ENCODE measurements around the gene BLM. TPM values are rescaled to one million over a fixed set of nuclear protein-coding genes. Genes with fewer than 3 reads are reported as not detected.
"Not testable (repeated sequence)": the region's sequence is repeated elsewhere in the genome, so short reads cannot be mapped to it uniquely, and the experiment has no call there.

Gene BLM
- polyA plus RNA-seq, 1 donor (not counting 4 experiments of a cell fraction or from before 2014, with no cell fraction given), result 4.4 TPM

DNA sequence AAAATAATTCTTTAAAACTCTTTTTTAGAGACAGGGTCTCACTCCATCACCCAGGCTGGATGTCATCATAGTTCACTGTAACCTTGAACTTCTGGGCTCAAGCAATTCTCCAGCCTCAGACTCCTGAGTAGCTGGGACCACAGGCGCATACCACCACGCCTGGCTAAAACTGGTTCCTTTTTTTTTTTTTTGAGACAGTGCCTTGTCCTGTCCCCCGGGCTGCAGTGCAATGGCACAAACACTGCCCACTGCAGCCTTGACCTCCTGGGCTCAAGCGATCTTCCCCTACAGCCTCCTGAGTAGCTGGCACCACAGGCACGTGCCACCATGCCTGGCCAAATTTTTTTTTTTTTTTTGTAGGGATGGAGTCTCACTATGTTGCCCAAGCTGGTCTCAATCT lies 127.5 kb downstream of the BLM start:
- no peaks in the 10 kb centered on the region for H3K79me2 ChIP-seq (ENCODE audit: control insufficient read depth, insufficient read depth, low read length)
- H4K20me1 ChIP-seq (ENCODE audit: control insufficient read depth, extremely low read depth, insufficient read depth, low read length), result no peaks in the 10 kb centered on the region
- H3K9me3 ChIP-seq (ENCODE audit: control insufficient read depth, low read depth, low read length), result no peaks in the 10 kb centered on the region
- no peak overlapping the region for H3K4me3 ChIP-seq (ENCODE audit: control insufficient read depth in 2 of 3, extremely low read depth in 1 of 3, insufficient read depth in 2 of 3, low read depth in 1 of 3, low read length in 3 of 3)
- H3K36me3 ChIP-seq (ENCODE audit: control insufficient read depth in 2 of 2, extremely low read depth in 1 of 2, insufficient read depth in 2 of 2, low read length in 2 of 2), result no peaks in the 10 kb centered on the region
- no peaks in the 10 kb centered on the region for H3K9me1 ChIP-seq (ENCODE audit: control insufficient read depth, extremely low read depth, insufficient read depth, low read length)
- no peak overlapping the region for H3K9ac ChIP-seq (ENCODE audit: control insufficient read depth, extremely low read depth, insufficient read depth, low read length)
- peaks cover 7% of the 10 kb centered on the region for H3K4me1 ChIP-seq (ENCODE audit: control insufficient read depth, extremely low read depth, insufficient read depth, low read length)
- H3K4me2 ChIP-seq (ENCODE audit: control insufficient read depth, extremely low read depth, insufficient read depth, low read depth, low read length), result no peak overlapping the region
- H2AFZ ChIP-seq (ENCODE audit: control insufficient read depth, low read length), result no peak overlapping the region
- no peak overlapping the region for H3K27ac ChIP-seq (ENCODE audit: control insufficient read depth, insufficient read depth, low read length)
- TF ChIP-seq CTCF (optimal IDR thresholded peaks at IDR 0.05 in 1 of 3, IDR thresholded peaks at IDR 0.05 in 1 of 3, conservative IDR thresholded peaks at IDR 0.05 in 1 of 3; ENCODE audit: extremely low read depth in 1 of 3, insufficient read depth in 2 of 3, low read length in 3 of 3) (no peak), EZH2 (IDR thresholded peaks at IDR 0.05; ENCODE audit: low read length) (no peak)
- no peaks in the 10 kb centered on the region for H3K27me3 ChIP-seq (ENCODE audit: control insufficient read depth, extremely low read depth, insufficient read depth, low read length)
- DNase-seq (ENCODE audit: low read depth, low spot score) (no peak), FAIRE-seq (no peak)
- dilution Hi-C loops (cut with MboI; ENCODE audit: extremely low pct_ligation_motif_present, low sequenced_read_pairs), result no loop called here

DNA sequence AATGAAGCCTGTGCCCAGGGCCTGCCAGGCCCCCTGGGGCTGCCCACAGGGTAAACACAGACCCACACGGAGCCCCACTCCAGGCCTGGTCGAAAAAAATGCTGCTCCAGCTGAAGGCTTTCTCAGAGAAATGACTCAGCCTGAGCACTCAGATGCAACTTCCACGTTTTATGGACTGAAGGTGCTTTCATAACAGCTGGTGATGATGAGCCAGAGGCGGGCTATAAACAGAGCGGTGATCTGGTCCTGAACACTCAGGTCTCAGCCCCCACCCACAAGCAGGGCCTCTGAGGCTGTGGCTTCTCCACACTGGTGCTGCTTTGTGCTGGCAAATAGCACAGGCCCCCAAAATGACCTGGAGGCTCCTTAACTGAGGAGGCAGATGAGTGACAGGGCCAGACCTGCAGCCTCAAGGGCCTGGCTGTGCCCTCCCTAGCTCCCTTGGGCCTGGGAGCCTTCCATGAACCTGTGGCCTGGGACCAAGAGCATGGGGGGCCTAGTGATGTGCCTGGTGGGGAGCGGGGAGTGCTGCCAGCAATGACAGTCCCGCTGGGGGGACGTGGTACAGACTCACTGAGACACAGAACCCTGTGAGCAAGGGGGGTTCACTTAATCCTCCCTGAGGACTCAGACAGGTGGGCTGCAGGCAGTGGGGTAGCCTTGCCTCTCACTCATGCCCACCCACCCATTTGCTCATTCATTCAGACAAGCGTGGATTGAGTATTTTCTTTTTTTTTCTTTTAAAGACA lies 128.2 kb downstream of the BLM start:
- DNase-seq (ENCODE audit: low read depth, low spot score) (peak; percentile 48), FAIRE-seq (peak; percentile 72)
- no peak for TF ChIP-seq CTCF (optimal IDR thresholded peaks at IDR 0.05 in 1 of 3, IDR thresholded peaks at IDR 0.05 in 1 of 3, conservative IDR thresholded peaks at IDR 0.05 in 1 of 3; ENCODE audit: extremely low read depth in 1 of 3, insufficient read depth in 2 of 3, low read length in 3 of 3)
- TF ChIP-seq EZH2 (IDR thresholded peaks at IDR 0.05; ENCODE audit: low read length), result no peak
- Histone ChIP-seq H4K20me1 (ENCODE audit: control insufficient read depth, extremely low read depth, insufficient read depth, low read length) (no peaks in the 10 kb centered on the region), H3K79me2 (ENCODE audit: control insufficient read depth, insufficient read depth, low read length) (no peaks in the 10 kb centered on the region), H3K4me3 (ENCODE audit: control insufficient read depth in 2 of 3, extremely low read depth in 1 of 3, insufficient read depth in 2 of 3, low read depth in 1 of 3, low read length in 3 of 3) (no peak overlapping the region), H3K4me2 (ENCODE audit: control insufficient read depth, extremely low read depth, insufficient read depth, low read depth, low read length) (no peak overlapping the region), H3K9me3 (ENCODE audit: control insufficient read depth, low read depth, low read length) (no peaks in the 10 kb centered on the region), H2AFZ (ENCODE audit: control insufficient read depth, low read length) (no peak overlapping the region), H3K9ac (ENCODE audit: control insufficient read depth, extremely low read depth, insufficient read depth, low read length) (no peak overlapping the region), H3K36me3 (ENCODE audit: control insufficient read depth in 2 of 2, extremely low read depth in 1 of 2, insufficient read depth in 2 of 2, low read length in 2 of 2) (no peaks in the 10 kb centered on the region), H3K27me3 (ENCODE audit: control insufficient read depth, extremely low read depth, insufficient read depth, low read length) (no peaks in the 10 kb centered on the region), H3K9me1 (ENCODE audit: control insufficient read depth, extremely low read depth, insufficient read depth, low read length) (no peaks in the 10 kb centered on the region), H3K4me1 (ENCODE audit: control insufficient read depth, extremely low read depth, insufficient read depth, low read length) (peaks cover 7% of the 10 kb centered on the region), H3K27ac (ENCODE audit: control insufficient read depth, insufficient read depth, low read length) (peak overlapping the region; percentile 26)
- dilution Hi-C loops (cut with MboI; ENCODE audit: extremely low pct_ligation_motif_present, low sequenced_read_pairs), result no loop called here

GRCh38 chr15:90849424-90849823 lies 132.3 kb downstream of the BLM start:
- dilution Hi-C loops (cut with MboI; ENCODE audit: extremely low pct_ligation_motif_present, low sequenced_read_pairs); H3K9me3 ChIP-seq (ENCODE audit: control insufficient read depth, low read depth, low read length); H3K4me2 ChIP-seq (ENCODE audit: control insufficient read depth, extremely low read depth, insufficient read depth, low read depth, low read length); H2AFZ ChIP-seq (ENCODE audit: control insufficient read depth, low read length); H3K27me3 ChIP-seq (ENCODE audit: control insufficient read depth, extremely low read depth, insufficient read depth, low read length); H3K79me2 ChIP-seq (ENCODE audit: control insufficient read depth, insufficient read depth, low read length); H3K27ac ChIP-seq (ENCODE audit: control insufficient read depth, insufficient read depth, low read length); H3K4me3 ChIP-seq (ENCODE audit: control insufficient read depth in 2 of 3, extremely low read depth in 1 of 3, insufficient read depth in 2 of 3, low read depth in 1 of 3, low read length in 3 of 3); DNase-seq (ENCODE audit: low read depth, low spot score); H3K36me3 ChIP-seq (ENCODE audit: control insufficient read depth in 2 of 2, extremely low read depth in 1 of 2, insufficient read depth in 2 of 2, low read length in 2 of 2); FAIRE-seq; H3K9ac ChIP-seq (ENCODE audit: control insufficient read depth, extremely low read depth, insufficient read depth, low read length); H4K20me1 ChIP-seq (ENCODE audit: control insufficient read depth, extremely low read depth, insufficient read depth, low read length); H3K9me1 ChIP-seq (ENCODE audit: control insufficient read depth, extremely low read depth, insufficient read depth, low read length): not testable (repeated sequence)
- peaks cover 14% of the 10 kb centered on the region for H3K4me1 ChIP-seq (ENCODE audit: control insufficient read depth, extremely low read depth, insufficient read depth, low read length)

All from keratinocyte (primary cell).